Activated CD8-positive, alpha-beta T cell treated with anti-CD3 and anti-CD28 coated beads, Interleukin-2, amount 10 ng/mL, durations not matched to agents 7 days and 5 days (primary cell): Measurements from ENCODE around the gene GPR160. TPM values are rescaled to one million over a fixed set of nuclear protein-coding genes. Genes with fewer than 3 reads are reported as not detected.
"Not testable (repeated sequence)": the region's sequence is repeated elsewhere in the genome, so short reads cannot be mapped to it uniquely, and the experiment has no call there.

Experiments
- ATAC-seq: fragments of 150-1000 bp; cut with Tn5 transposase; one replicate; pipeline ENCODE4 v1.10.0; 2021; ENCODE audit warnings: moderate library complexity
- CTCF ChIA-PET: fragments of 350-600 bp; sonication (Branson Sonifier 250); formaldehyde crosslinking; loops from one replicate; lab custom pipeline; 2021; ENCODE audit warnings: antibody characterized with exemption; lab: Charles Lee
- POLR2A ChIA-PET: fragments of 350-600 bp; sonication (Branson Sonifier 250); formaldehyde crosslinking; loops from one replicate; lab custom pipeline; 2021; ENCODE audit warnings: antibody characterized with exemption; lab: Charles Lee
- DNase-seq: peaks from one replicate; pipeline ENCODE4 v3.0.0-alpha.2; 2020
- H3K27ac Mint-ChIP-seq: one replicate; pipeline ENCODE4 v1.8.0; 2021; ENCODE audit warnings: mild to moderate bottlenecking, mixed read lengths
- H3K27me3 Mint-ChIP-seq: one replicate; pipeline ENCODE4 v1.8.0; 2021; ENCODE audit warnings: low read depth, mixed read lengths
- H3K36me3 Mint-ChIP-seq: one replicate; pipeline ENCODE4 v1.8.0; 2021; ENCODE audit warnings: low read depth, mixed read lengths
- H3K4me1 Mint-ChIP-seq: one replicate; pipeline ENCODE4 v1.8.0; 2021; ENCODE audit warnings: low read depth, mixed read lengths
- H3K4me3 Mint-ChIP-seq: one replicate; pipeline ENCODE4 v1.8.0; 2021; ENCODE audit warnings: mild to moderate bottlenecking, mixed read lengths
- H3K9me3 Mint-ChIP-seq: one replicate; pipeline ENCODE4 v1.8.0; 2022; ENCODE audit warnings: mixed read lengths; ENCODE audit not compliant: insufficient read depth
- total RNA-seq, 2 experiments: library from RNA; stranded (reverse); gene quantifications; one replicate each; pipeline ENCODE4 v1.2.3, GENCODE V29; 2021

Gene GPR160
- total RNA-seq, 2 experiments from 2014 or later, result 5.0 to 7.4 TPM

- DNase-seq (no peak), ATAC-seq (no peak)
- H3K27me3 Mint-ChIP-seq, result no peaks in the 10 kb centered on the region
- peaks cover 9% of the 10 kb centered on the region for H3K36me3 Mint-ChIP-seq
- no peak overlapping the region for H3K4me3 Mint-ChIP-seq
- H3K4me1 Mint-ChIP-seq, result peaks cover 42% of the 10 kb centered on the region
- ChIA-PET POLR2A (no interaction called here), CTCF (interaction anchor here (1.4 kb wide), 1 partner anchor 141 kb away, joined by 3 read pairs; no protein-coding TSS in a partner anchor)
- no peaks in the 10 kb centered on the region for H3K9me3 Mint-ChIP-seq
- peak overlapping the region; percentile 33 for H3K27ac Mint-ChIP-seq
These were observed 33.9 kb upstream of the GPR160 start for GRCh38 chr3:170003881-170004356.

GRCh38 chr3:170007031-170007663 is 30.6 kb upstream of the GPR160 start:
- no peaks in the 10 kb centered on the region for H3K9me3 Mint-ChIP-seq
- ATAC-seq, result peak; percentile 93
- POLR2A ChIA-PET, result interaction anchor here (0.6 to 1.3 kb wide), 3 partner anchors 20 to 163 kb away, joined by 3 to 6 read pairs (median 3); partner anchors contain the start of gene SEC62
- H3K27ac Mint-ChIP-seq, result peak overlapping the region; percentile 85
- no peaks in the 10 kb centered on the region for H3K27me3 Mint-ChIP-seq
- peak; percentile 70 for DNase-seq
- peaks cover 2% of the 10 kb centered on the region for H3K36me3 Mint-ChIP-seq
- CTCF ChIA-PET, result interaction anchor here (0.8 to 1.4 kb wide), 4 partner anchors 8 to 30 kb away, joined by 3 read pairs; no protein-coding TSS in a partner anchor
- H3K4me1 Mint-ChIP-seq, result peaks cover 33% of the 10 kb centered on the region
- H3K4me3 Mint-ChIP-seq, result peak overlapping the region; percentile 1

DNA sequence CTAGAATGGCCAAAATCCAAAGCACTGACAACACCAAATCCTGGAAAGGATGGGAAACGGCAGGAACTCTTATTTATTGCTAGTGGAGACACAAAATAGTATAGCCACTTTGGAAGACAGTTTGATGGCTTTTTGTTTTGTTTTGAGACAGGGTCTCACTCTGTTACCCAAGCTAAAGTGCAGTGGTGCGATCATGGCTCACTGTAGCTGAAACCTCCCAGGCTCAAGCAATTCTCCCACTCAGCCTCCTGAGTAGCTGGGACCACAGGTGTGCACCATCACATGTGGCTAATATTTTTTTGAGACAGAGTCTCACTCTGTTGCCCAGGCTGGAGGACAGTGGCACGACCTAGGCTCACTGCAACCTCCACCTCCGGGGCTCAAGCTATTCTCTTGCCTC is 27.3 kb upstream of the GPR160 start:
- DNase-seq, result no peak
- POLR2A ChIA-PET, result interaction anchor here (1.0 kb wide), 1 partner anchor 43 kb away, joined by 3 read pairs; no protein-coding TSS in a partner anchor
- ATAC-seq, result no peak
- peaks cover 2% of the 10 kb centered on the region for H3K36me3 Mint-ChIP-seq
- H3K4me1 Mint-ChIP-seq, result peaks cover 15% of the 10 kb centered on the region
- CTCF ChIA-PET, result interaction anchor here (1.3 kb wide), 1 partner anchor 42 kb away, joined by 3 read pairs; no protein-coding TSS in a partner anchor
- H3K4me3 Mint-ChIP-seq, result no peak overlapping the region
- no peaks in the 10 kb centered on the region for H3K27me3 Mint-ChIP-seq
- H3K9me3 Mint-ChIP-seq, result no peaks in the 10 kb centered on the region
- H3K27ac Mint-ChIP-seq, result no peak overlapping the region

DNA sequence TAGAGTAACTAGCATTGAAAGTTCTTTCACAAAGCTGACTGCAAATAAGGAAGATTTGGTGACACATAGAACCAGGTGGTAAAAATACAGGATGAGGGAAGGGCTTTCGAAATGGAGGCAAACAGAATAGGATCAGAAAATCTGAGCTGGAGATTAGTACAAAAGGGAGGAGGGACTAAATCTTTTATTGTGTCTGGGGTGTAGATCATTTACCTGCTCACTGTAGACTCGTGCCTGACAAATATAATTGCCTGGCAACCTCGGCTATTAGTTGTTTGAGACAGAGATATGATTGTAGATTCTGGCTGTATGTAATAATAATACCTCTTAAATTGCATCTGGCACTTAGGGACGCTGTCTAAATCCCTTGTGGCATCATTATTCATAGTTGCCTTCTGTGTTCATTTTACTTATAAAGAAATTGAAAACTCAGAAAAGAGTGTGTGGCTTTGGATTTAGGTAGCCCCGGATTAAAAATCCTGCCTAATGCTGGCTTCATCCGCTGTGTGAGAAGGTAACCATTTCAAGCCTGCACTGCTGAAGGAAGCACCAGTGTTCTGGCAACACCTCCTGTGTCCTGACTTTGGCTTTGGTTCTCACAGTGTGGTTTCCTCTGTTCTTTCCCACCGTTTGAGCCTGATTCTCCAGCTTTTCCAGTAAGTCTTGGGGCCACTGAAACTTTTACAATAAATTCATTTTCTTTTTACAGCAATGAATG is 25.0 kb upstream of the GPR160 start:
- Mint-ChIP-seq H3K27ac (no peak overlapping the region), H3K36me3 (no peaks in the 10 kb centered on the region), H3K27me3 (peaks cover 12% of the 10 kb centered on the region), H3K9me3 (no peaks in the 10 kb centered on the region), H3K4me1 (no peaks in the 10 kb centered on the region), H3K4me3 (no peak overlapping the region)
- no peak for DNase-seq
- no peak for ATAC-seq
- POLR2A ChIA-PET, result no interaction called here
- CTCF ChIA-PET, result no interaction called here

DNA sequence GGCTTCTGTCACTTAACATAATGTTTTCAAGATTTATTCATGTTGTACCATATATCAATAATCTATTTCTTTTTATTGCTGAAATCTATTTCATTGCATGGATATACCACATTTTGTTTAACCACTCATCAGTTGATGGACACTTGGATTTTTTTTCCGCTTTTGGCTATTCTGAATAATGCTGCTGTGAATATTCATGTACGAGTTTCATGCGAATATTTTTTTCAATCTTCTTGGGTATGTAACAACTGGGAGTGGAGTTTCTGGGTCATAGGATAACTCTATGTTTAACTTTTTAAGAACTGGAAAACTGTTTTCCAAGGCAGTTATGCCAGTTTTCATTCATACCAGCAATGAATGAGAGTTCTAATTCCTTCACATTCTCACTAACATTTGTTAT is 21.7 kb upstream of the GPR160 start:
- no peak for ATAC-seq
- H3K9me3 Mint-ChIP-seq, result no peaks in the 10 kb centered on the region
- H3K36me3 Mint-ChIP-seq, result no peaks in the 10 kb centered on the region
- no peak overlapping the region for H3K4me3 Mint-ChIP-seq
- no peak for DNase-seq
- peaks cover 1% of the 10 kb centered on the region for H3K4me1 Mint-ChIP-seq
- no peak overlapping the region for H3K27ac Mint-ChIP-seq
- peaks cover 12% of the 10 kb centered on the region for H3K27me3 Mint-ChIP-seq
- ChIA-PET POLR2A (no interaction called here), CTCF (interaction anchor here (1.3 kb wide), 1 partner anchor 9 kb away, joined by 3 read pairs; no protein-coding TSS in a partner anchor)

- H3K27me3 Mint-ChIP-seq, result peaks cover 16% of the 10 kb centered on the region
- not testable (repeated sequence) for H3K4me3 Mint-ChIP-seq, H3K27ac Mint-ChIP-seq, DNase-seq, H3K9me3 Mint-ChIP-seq, H3K4me1 Mint-ChIP-seq, H3K36me3 Mint-ChIP-seq, ATAC-seq
- ChIA-PET CTCF (interaction anchor here (2.5 to 2.9 kb wide), 2 partner anchors 155 to 156 kb away, joined by 9 read pairs; no protein-coding TSS in a partner anchor), POLR2A (interaction anchor here (0.6 kb wide), 1 partner anchor 157 kb away, joined by 3 read pairs; no protein-coding TSS in a partner anchor)
These were observed 18.5 kb upstream of the GPR160 start for GRCh38 chr3:170019306-170019705.

- Mint-ChIP-seq H3K27me3 (peaks cover 16% of the 10 kb centered on the region), H3K4me3 (no peak overlapping the region), H3K36me3 (peaks cover 1% of the 10 kb centered on the region), H3K9me3 (no peaks in the 10 kb centered on the region), H3K27ac (no peak overlapping the region), H3K4me1 (peaks cover 8% of the 10 kb centered on the region)
- no peak for ATAC-seq
- ChIA-PET CTCF (interaction anchor here (1.1 to 3.1 kb wide), 7 partner anchors 13 to 158 kb away, joined by 3 to 20 read pairs (median 7); partner anchors contain the start of gene SEC62), POLR2A (interaction anchor here (0.6 to 0.7 kb wide), 2 partner anchors 13 to 54 kb away, joined by 3 to 4 read pairs; partner anchors contain the start of gene SEC62)
- no peak for DNase-seq
These were observed 16.7 kb upstream of the GPR160 start for GRCh38 chr3:170021083-170021482.

- POLR2A ChIA-PET, result no interaction called here
- ATAC-seq, result no peak
These were observed 15.5 kb upstream of the GPR160 start for GRCh38 chr3:170022336-170022735.

DNA sequence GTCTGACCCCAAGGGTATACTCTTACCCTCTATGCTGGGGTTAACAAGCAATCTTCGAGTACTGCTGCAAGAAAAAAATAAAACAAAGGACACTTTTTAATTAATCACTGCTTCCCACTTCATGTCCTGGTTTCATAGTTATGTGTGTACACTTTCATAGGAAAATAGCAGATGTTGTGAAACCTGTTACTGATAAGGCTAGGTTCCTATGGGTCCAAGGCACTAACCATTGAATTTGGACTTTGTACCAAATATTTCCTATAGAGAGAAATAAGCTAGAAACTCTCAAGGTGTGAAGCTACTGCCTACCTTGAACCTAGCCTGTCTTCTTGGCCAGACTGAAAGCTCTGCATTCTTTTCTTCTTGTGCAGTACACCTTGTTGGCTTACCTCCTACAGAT is 14.6 kb upstream of the GPR160 start:
- Mint-ChIP-seq H3K9me3 (peaks cover 6% of the 10 kb centered on the region), H3K36me3 (peaks cover 11% of the 10 kb centered on the region), H3K27me3 (peaks cover 4% of the 10 kb centered on the region), H3K27ac (no peak overlapping the region), H3K4me1 (peaks cover 26% of the 10 kb centered on the region), H3K4me3 (no peak overlapping the region)
- no peak for DNase-seq
- CTCF ChIA-PET, result interaction anchor here (0.9 kb wide), 1 partner anchor 93 kb away, joined by 3 read pairs; no protein-coding TSS in a partner anchor
- no peak for ATAC-seq
- POLR2A ChIA-PET, result no interaction called here

More at GRCh38 chr3:170022336-170022735, 15.5 kb upstream of the GPR160 start:
- Mint-ChIP-seq H3K27me3 (peaks cover 4% of the 10 kb centered on the region), H3K4me3 (no peak overlapping the region), H3K27ac (no peak overlapping the region), H3K4me1 (peaks cover 18% of the 10 kb centered on the region), H3K36me3 (peaks cover 7% of the 10 kb centered on the region), H3K9me3 (peaks cover 3% of the 10 kb centered on the region)
- CTCF ChIA-PET, result interaction anchor here (0.9 to 3.1 kb wide), 3 partner anchors 15 to 92 kb away, joined by 3 to 20 read pairs (median 3); partner anchors contain the start of gene SEC62
- no peak for DNase-seq

GRCh38 chr3:170024581-170024980 is 13.2 kb upstream of the GPR160 start:
- Mint-ChIP-seq H3K4me1 (peaks cover 26% of the 10 kb centered on the region), H3K9me3 (peaks cover 6% of the 10 kb centered on the region), H3K27ac (no peak overlapping the region), H3K27me3 (peaks cover 8% of the 10 kb centered on the region), H3K4me3 (no peak overlapping the region), H3K36me3 (peaks cover 11% of the 10 kb centered on the region)
- POLR2A ChIA-PET, result no interaction called here
- CTCF ChIA-PET, result no interaction called here
- ATAC-seq (no peak), DNase-seq (no peak)

GRCh38 chr3:170027233-170028102 is 10.3 kb upstream of the GPR160 start:
- peaks cover 35% of the 10 kb centered on the region for H3K4me1 Mint-ChIP-seq
- POLR2A ChIA-PET, result no interaction called here
- CTCF ChIA-PET, result no interaction called here
- peaks cover 8% of the 10 kb centered on the region for H3K27me3 Mint-ChIP-seq
- H3K4me3 Mint-ChIP-seq, result no peak overlapping the region
- H3K9me3 Mint-ChIP-seq, result peaks cover 10% of the 10 kb centered on the region
- peak; percentile 51 for ATAC-seq
- H3K27ac Mint-ChIP-seq, result peak overlapping the region; percentile 73
- peak; percentile 63 for DNase-seq
- H3K36me3 Mint-ChIP-seq, result peaks cover 11% of the 10 kb centered on the region
